GM18505 (cell line): Measurements from ENCODE around the gene RBMS3.

Experiments
- ATAC-seq: cut with Tn5 transposase; IDR thresholded peaks from one replicate; pipeline ENCODE4 v1.9.1; 2021; ENCODE audit not compliant: unreplicated experiment
- POLR2A ChIP-seq: IDR thresholded peaks from 4 replicates; pipeline ENCODE4 v1.6.1; 2011; ENCODE audit warnings: borderline replicate concordance; ENCODE audit not compliant: insufficient read depth, insufficient read length; ENCODE audit errors: extremely low read depth

Gene RBMS3

GRCh38 chr3:29619676-29620075 lies 338.8 kb downstream of the RBMS3 start:
- TF ChIP-seq POLR2A: no peak

GRCh38 chr3:29627136-29628117 lies 346.6 kb downstream of the RBMS3 start:
- ATAC-seq: no peak
- no peak for TF ChIP-seq POLR2A

More at GRCh38 chr3:29619676-29620075, 338.8 kb downstream of the RBMS3 start:
- ATAC-seq: no peak

- TF ChIP-seq POLR2A: no peak
- ATAC-seq: no peak
Measured at GRCh38 chr3:29628795-29629194, 347.9 kb downstream of the RBMS3 start.

GRCh38 chr3:29635888-29636287 lies 355.0 kb downstream of the RBMS3 start:
- TF ChIP-seq POLR2A: no peak
- ATAC-seq: no peak

- no peak for TF ChIP-seq POLR2A
- no peak for ATAC-seq
Measured at GRCh38 chr3:29637068-29637467, 356.2 kb downstream of the RBMS3 start.

GRCh38 chr3:29639578-29640290 lies 358.9 kb downstream of the RBMS3 start:
- no peak for TF ChIP-seq POLR2A
- ATAC-seq: no peak

- no peak for ATAC-seq
- TF ChIP-seq POLR2A: no peak
Measured at GRCh38 chr3:29642393-29643033, 361.6 kb downstream of the RBMS3 start.

GRCh38 chr3:29643034-29643425 lies 362.2 kb downstream of the RBMS3 start:
- no peak for ATAC-seq
- TF ChIP-seq POLR2A: no peak

- ATAC-seq: no peak
- TF ChIP-seq POLR2A: no peak
Measured at GRCh38 chr3:29644261-29644660, 363.4 kb downstream of the RBMS3 start.

- no peak for ATAC-seq
- TF ChIP-seq POLR2A: no peak
Measured at GRCh38 chr3:29644956-29645636, 364.2 kb downstream of the RBMS3 start.

GRCh38 chr3:29646043-29646442 lies 365.2 kb downstream of the RBMS3 start:
- no peak for TF ChIP-seq POLR2A
- ATAC-seq: no peak

GRCh38 chr3:29649815-29650547 lies 369.1 kb downstream of the RBMS3 start:
- TF ChIP-seq POLR2A: no peak
- no peak for ATAC-seq
